Adrenal gland (tissue), 5 donors: ENCODE data around the gene PSENEN.

Source experiments
- POLR2A ChIP-seq, 2 donors: fragments of 450-650 bp; IDR thresholded peaks; one replicate each; pipeline ENCODE4 v1.6.1; 2017; ENCODE audit warnings: antibody characterized with exemption in 2 of 2, mild to moderate bottlenecking in 2 of 2, moderate library complexity in 1 of 2
- TF ChIP-seq, protein P1 (sequence below), 6 experiments: fragments of 450-650 bp in 4 of 6; fragments of 200-600 bp in 2 of 6; sonication (generic) in 1 of 6; IDR thresholded peaks; 1 replicate in 5 of 6; 2 replicates in 1 of 6; pipeline versions ENCODE4 v1.5.1 to v1.8.0; 2016 to 2021; ENCODE audit warnings: antibody characterized with exemption in 6 of 6, mild to moderate bottlenecking in 2 of 6, moderate library complexity in 1 of 6
- donor health status: DM: no; HTN: no; CAD: no.

DNA sequence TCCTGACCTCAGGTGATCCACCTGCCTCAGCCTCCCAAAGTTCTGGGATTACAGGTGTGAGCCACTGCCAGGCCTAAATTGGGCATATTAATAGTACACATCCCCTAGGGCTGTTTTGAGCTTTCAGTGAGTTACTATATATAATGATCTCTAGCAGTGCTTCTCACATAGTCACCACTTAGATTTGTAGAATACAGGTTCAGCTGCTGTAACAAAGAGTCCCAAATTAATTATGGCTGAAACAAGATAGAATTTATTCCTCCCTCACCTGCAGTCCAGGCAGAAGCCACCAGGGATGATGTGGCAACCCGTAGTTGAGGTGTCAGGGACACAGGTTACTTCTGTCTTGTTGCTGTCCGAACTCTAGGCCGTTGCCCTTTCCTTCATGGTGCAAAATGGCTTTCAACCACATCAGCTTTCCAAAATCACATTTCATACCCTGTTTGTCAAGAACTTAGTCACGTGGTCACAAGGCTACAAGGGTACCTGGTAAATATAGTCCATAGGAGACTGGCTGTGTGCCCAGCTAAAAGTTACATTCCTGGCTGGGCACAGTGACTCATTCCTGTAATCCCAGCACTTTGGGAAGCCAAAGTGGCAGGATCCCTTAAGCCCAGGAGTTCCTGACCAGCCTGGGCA lies 15.4 kb downstream of the PSENEN start:
- TF ChIP-seq, protein P1, sequence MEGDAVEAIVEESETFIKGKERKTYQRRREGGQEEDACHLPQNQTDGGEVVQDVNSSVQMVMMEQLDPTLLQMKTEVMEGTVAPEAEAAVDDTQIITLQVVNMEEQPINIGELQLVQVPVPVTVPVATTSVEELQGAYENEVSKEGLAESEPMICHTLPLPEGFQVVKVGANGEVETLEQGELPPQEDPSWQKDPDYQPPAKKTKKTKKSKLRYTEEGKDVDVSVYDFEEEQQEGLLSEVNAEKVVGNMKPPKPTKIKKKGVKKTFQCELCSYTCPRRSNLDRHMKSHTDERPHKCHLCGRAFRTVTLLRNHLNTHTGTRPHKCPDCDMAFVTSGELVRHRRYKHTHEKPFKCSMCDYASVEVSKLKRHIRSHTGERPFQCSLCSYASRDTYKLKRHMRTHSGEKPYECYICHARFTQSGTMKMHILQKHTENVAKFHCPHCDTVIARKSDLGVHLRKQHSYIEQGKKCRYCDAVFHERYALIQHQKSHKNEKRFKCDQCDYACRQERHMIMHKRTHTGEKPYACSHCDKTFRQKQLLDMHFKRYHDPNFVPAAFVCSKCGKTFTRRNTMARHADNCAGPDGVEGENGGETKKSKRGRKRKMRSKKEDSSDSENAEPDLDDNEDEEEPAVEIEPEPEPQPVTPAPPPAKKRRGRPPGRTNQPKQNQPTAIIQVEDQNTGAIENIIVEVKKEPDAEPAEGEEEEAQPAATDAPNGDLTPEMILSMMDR (IDR thresholded peaks at IDR 0.05), result no peak
- TF ChIP-seq POLR2A (IDR thresholded peaks at IDR 0.05), result no peak
